Panc1 (cell line): Measurements from ENCODE around the gene PTTG1IP. TPM values are rescaled to one million over a fixed set of nuclear protein-coding genes. Genes with fewer than 3 reads are reported as not detected.

Experiments
- ATAC-seq: fragments of 200-7000 bp; cut with Tn5 transposase; 2 replicates; pipeline ENCODE4 v1.9.1; 2020; ENCODE audit warnings: mild to moderate bottlenecking, moderate library complexity
- BruUV-seq: library from RNA; stranded (reverse); fragments of 400-500 nt; replicated peaks from 2 replicates; lab custom pipeline; 2021; lab: Mats Ljungman, UMichigan
- CTCF ChIA-PET: fragments of 300-600 bp; sonication (Branson Sonifier 250); formaldehyde crosslinking; loops from one replicate; lab custom pipeline; 2022; ENCODE audit warnings: antibody characterized with exemption; lab: Charles Lee
- POLR2A ChIA-PET: fragments of 300-600 bp; sonication (Branson Sonifier 250); formaldehyde crosslinking; loops from one replicate; lab custom pipeline; 2022; ENCODE audit warnings: antibody characterized with exemption; lab: Charles Lee
- DNase-seq: peaks from one replicate; pipeline ENCODE4 v3.0.0-alpha.2; 2010; ENCODE audit warnings: low read depth, low spot score
- H3K27ac ChIP-seq: 2 replicates; pipeline ENCODE4 v1.5.1; 2011; ENCODE audit warnings: mild to moderate bottlenecking, low read length, inconsistent platforms
- H3K27me3 ChIP-seq: fragments of 200-500 bp; sonication (Bioruptor generic); 2 replicates; pipeline ENCODE4 v1.6.0; 2014; ENCODE audit warnings: low read length, inconsistent platforms; ENCODE audit not compliant: control insufficient read depth, insufficient read depth
- H3K36me3 ChIP-seq: fragments of 200-500 bp; sonication (Bioruptor generic); 2 replicates; pipeline ENCODE4 v1.5.1; 2014; ENCODE audit warnings: inconsistent platforms, mild to moderate bottlenecking, low read length, moderate library complexity; ENCODE audit not compliant: control insufficient read depth, insufficient read depth
- H3K4me1 ChIP-seq: 2 replicates; pipeline ENCODE4 v1.5.1; 2011; ENCODE audit warnings: inconsistent platforms, mild to moderate bottlenecking, low read length, moderate library complexity; ENCODE audit not compliant: control insufficient read depth, insufficient read depth
- H3K4me3 ChIP-seq, 2 experiments: 2 replicates each; pipeline ENCODE4 v1.5.1; 2011 to 2012; ENCODE audit warnings: low read depth in 2 of 2, low read length in 2 of 2, mild to moderate bottlenecking in 2 of 2, inconsistent platforms in 1 of 2, moderate library complexity in 1 of 2
- H3K9me3 ChIP-seq: fragments of 200-500 bp; sonication (Bioruptor generic); 2 replicates; pipeline ENCODE4 v1.5.1; 2014; ENCODE audit warnings: low read depth, mild to moderate bottlenecking, inconsistent platforms, low read length, moderate library complexity; ENCODE audit not compliant: control insufficient read depth, insufficient read depth
- CTCF ChIP-seq: fragments of 450-650 bp; IDR thresholded peaks from 2 replicates; pipeline ENCODE4 v1.5.1; 2017; ENCODE audit warnings: mild to moderate bottlenecking
- POLR2AphosphoS5 ChIP-seq: IDR thresholded peaks from 2 replicates; pipeline ENCODE4 v1.6.1; 2012; ENCODE audit warnings: mild to moderate bottlenecking, low read depth, low read length, moderate library complexity
- REST ChIP-seq, 2 experiments: IDR thresholded peaks; 2 replicates each; pipeline ENCODE4 v1.6.1; 2011 to 2012; ENCODE audit warnings: low read depth in 2 of 2, control low read depth in 1 of 2, low read length in 1 of 2, mild to moderate bottlenecking in 1 of 2, moderate library complexity in 1 of 2; ENCODE audit not compliant: insufficient read depth in 1 of 2
- SIN3A ChIP-seq: IDR thresholded peaks from 2 replicates; pipeline ENCODE4 v1.6.1; 2012; ENCODE audit warnings: low read depth, mild to moderate bottlenecking, low read length, moderate library complexity, borderline replicate concordance; ENCODE audit not compliant: insufficient read depth
- TCF7L2 ChIP-seq: IDR thresholded peaks from 2 replicates; pipeline ENCODE4 v1.6.1; 2011; ENCODE audit warnings: mild to moderate bottlenecking, low read depth, low read length, inconsistent platforms
- in situ Hi-C: cut with HindIII; loops from 2 replicates; pipeline ENCODE4 v1.10.0; 2016; ENCODE audit warnings: low sequenced_read_pairs, low pct_unique_long_range_greater_than_20kb
- intact Hi-C: fragments of 100-400 bp; cut with micrococcal nuclease; formaldehyde crosslinking; loops from one replicate; pipeline ENCODE4 v1.10.0; 2022; ENCODE audit not compliant: unreplicated experiment
- total RNA-seq: library from RNA; stranded (reverse); gene quantifications from one replicate; pipeline ENCODE4 v1.2.1, GENCODE V29; 2021; ENCODE audit not compliant: unreplicated experiment

PTTG1IP gene
- total RNA-seq, 1 experiment from 2014 or later, result 226 TPM

DNA sequence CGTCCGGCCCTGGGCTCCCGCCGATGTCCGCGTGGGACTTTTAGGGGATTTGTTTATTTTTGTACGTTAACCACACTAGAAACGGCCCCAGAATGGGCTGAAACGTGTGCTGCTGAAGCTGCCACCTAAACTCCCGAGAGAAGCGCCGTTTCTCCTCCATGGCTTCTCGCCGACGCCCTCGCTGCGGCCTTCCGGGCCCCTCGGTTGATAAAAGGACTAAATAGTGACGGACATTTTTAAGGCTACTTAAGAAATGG is 678 bp upstream of the PTTG1IP start:
- Histone ChIP-seq H3K9me3 (no peaks in the 10 kb centered on the region), H3K36me3 (no peaks in the 10 kb centered on the region), H3K4me3 (peak overlapping the region; percentile 68 to 81), H3K4me1 (peaks cover 25% of the 10 kb centered on the region), H3K27ac (peak overlapping the region; percentile 92), H3K27me3 (no peaks in the 10 kb centered on the region)
- in situ Hi-C loops, result no loop called here
- no peak for TF ChIP-seq SIN3A
- TF ChIP-seq CTCF, result no peak
- TF ChIP-seq POLR2AphosphoS5, result no peak
- TF ChIP-seq TCF7L2, result no peak
- TF ChIP-seq REST (IDR thresholded peaks at IDR 0.05; ENCODE audit: insufficient read depth in 1 of 2, low read depth in 2 of 2, low read length in 1 of 2), result no peak
- ChIA-PET POLR2A (interaction anchor here (0.7 kb wide), 1 partner anchor 536 kb away, joined by 4 read pairs; no protein-coding TSS in a partner anchor), CTCF (interaction anchor here (0.5 to 0.6 kb wide), 2 partner anchors 9 to 48 kb away, joined by 3 to 13 read pairs; no protein-coding TSS in a partner anchor)
- ATAC-seq, result no peak
- TSS peak; percentile 86 for BruUV-seq
- intact Hi-C loops, result loop anchor here (2.0 to 10.0 kb wide), 2 partner anchors 51 to 73 kb away; partner anchors contain the start of genes ITGB2 and UBE2G2
- no peak for DNase-seq

DNA sequence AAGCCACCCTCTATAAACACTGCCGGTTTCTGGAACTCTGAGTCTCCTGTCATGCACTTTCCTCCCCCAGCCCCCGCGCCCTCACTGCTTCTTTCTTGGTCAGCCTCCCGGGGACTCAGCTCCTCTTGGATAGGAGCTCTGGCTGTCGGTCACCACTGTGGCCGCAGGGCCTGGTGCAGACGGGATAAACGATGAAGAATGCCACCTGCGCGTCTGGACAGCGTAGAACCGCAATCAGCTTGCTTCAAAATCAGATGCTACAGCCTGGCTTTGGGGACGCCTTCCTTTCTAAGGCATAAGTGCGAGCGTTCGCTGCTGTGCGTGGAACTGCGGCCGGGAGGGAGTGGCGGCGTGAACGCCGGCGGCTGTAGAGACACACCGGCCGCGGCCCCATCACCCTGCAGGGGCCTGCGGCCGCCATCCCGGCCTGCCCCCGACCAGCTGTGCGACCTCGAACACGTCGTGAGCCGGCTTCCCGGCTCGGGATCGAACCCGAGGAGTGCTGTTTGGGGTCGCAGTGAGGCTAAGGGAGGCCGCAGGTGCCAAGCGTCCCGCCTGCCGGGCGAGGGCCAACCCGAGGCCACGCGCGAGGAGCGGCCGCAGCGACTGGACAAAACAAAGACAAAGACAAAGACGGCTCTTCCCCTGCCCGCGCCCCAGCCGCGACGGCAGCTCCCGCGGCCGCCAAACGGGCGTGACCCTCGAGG is 688 bp downstream of the PTTG1IP start:
- TF ChIP-seq TCF7L2 (no peak), POLR2AphosphoS5 (no peak), REST (IDR thresholded peaks at IDR 0.05; ENCODE audit: insufficient read depth in 1 of 2, low read depth in 2 of 2, low read length in 1 of 2) (no peak), SIN3A (no peak; the same call in 1 of the 2 replicates), CTCF (no peak)
- POLR2A ChIA-PET, result interaction anchor here (0.7 to 0.8 kb wide), 2 partner anchors 68 to 163 kb away, joined by 3 to 6 read pairs; no protein-coding TSS in a partner anchor
- Histone ChIP-seq H3K27ac (peak overlapping the region; percentile 95), H3K36me3 (no peaks in the 10 kb centered on the region; the same call in 1 of the 2 replicates), H3K27me3 (no peaks in the 10 kb centered on the region), H3K4me3 (peak overlapping the region; percentile 81 to 85), H3K4me1 (peaks cover 33% of the 10 kb centered on the region), H3K9me3 (no peaks in the 10 kb centered on the region)
- in situ Hi-C loops, result no loop called here
- DNase-seq (no peak), ATAC-seq (no peak; the same call in 1 of the 2 replicates)
- BruUV-seq, result no TSS peak
- CTCF ChIA-PET, result interaction anchor here (0.6 kb wide), 1 partner anchor 12 kb away, joined by 8 read pairs; no protein-coding TSS in a partner anchor
- intact Hi-C loops, result loop anchor here (10.0 kb wide), 1 partner anchor 52 kb away; the partner anchor contains the start of gene ITGB2
